Progenitor cell of endocrine pancreas (in vitro differentiated cells): ENCODE results near the gene PLXNA2. TPM values are rescaled to one million over a fixed set of nuclear protein-coding genes. Genes with fewer than 3 reads are reported as not detected.

ENCODE experiments used
- DNase-seq: peaks from one replicate; pipeline ENCODE4 v3.0.0; 2021; ENCODE audit warnings: low spot score; ENCODE audit not compliant: unreplicated experiment
- H3K27ac Mint-ChIP-seq: 2 replicates; pipeline ENCODE4 v1.8.0; 2021; ENCODE audit warnings: mild to moderate bottlenecking, moderate library complexity, mixed read lengths
- H3K27me3 Mint-ChIP-seq: 2 replicates; pipeline ENCODE4 v1.8.0; 2021; ENCODE audit warnings: mixed read lengths
- H3K36me3 Mint-ChIP-seq: 2 replicates; pipeline ENCODE4 v1.8.0; 2022; ENCODE audit warnings: mixed read lengths; ENCODE audit not compliant: insufficient read depth
- H3K4me1 Mint-ChIP-seq: 2 replicates; pipeline ENCODE4 v1.8.0; 2021; ENCODE audit warnings: low read depth, mixed read lengths
- H3K4me3 Mint-ChIP-seq: 2 replicates; pipeline ENCODE4 v1.8.0; 2021; ENCODE audit warnings: low read depth, mild to moderate bottlenecking, moderate library complexity, mixed read lengths
- H3K9me3 Mint-ChIP-seq: 2 replicates; pipeline ENCODE4 v1.8.0; 2021; ENCODE audit warnings: low read depth, mixed read lengths
- CTCF ChIP-seq: fragments of 200-600 bp; sonication (generic); IDR thresholded peaks from one replicate; pipeline ENCODE4 v1.5.0; 2021; ENCODE audit warnings: antibody characterized with exemption, mild to moderate bottlenecking; ENCODE audit not compliant: unreplicated experiment
- total RNA-seq: library from RNA; stranded (reverse); gene quantifications from 2 replicates; pipeline ENCODE4 v1.2.1, GENCODE V29; 2021

Gene PLXNA2
- total RNA-seq, 1 donor from 2014 or later: 34.9 TPM

- H3K27ac Mint-ChIP-seq: no peak overlapping the region
- H3K9me3 Mint-ChIP-seq: no peaks in the 10 kb centered on the region
- no peak for TF ChIP-seq CTCF
- H3K27me3 Mint-ChIP-seq: peaks cover 13% of the 10 kb centered on the region
- DNase-seq: no peak
- peaks cover 2% of the 10 kb centered on the region for H3K36me3 Mint-ChIP-seq
- peaks cover 16% of the 10 kb centered on the region for H3K4me1 Mint-ChIP-seq
- no peak overlapping the region for H3K4me3 Mint-ChIP-seq
These were observed 136.6 kb downstream of the PLXNA2 start for GRCh38 chr1:208107425-208108212.

GRCh38 chr1:208106218-208106617, 138.0 kb downstream of the PLXNA2 start:
- H3K4me1 Mint-ChIP-seq: peaks cover 8% of the 10 kb centered on the region
- TF ChIP-seq CTCF: no peak
- peaks cover 18% of the 10 kb centered on the region for H3K27me3 Mint-ChIP-seq
- H3K4me3 Mint-ChIP-seq: no peak overlapping the region
- peaks cover 4% of the 10 kb centered on the region for H3K36me3 Mint-ChIP-seq
- no peak overlapping the region for H3K27ac Mint-ChIP-seq
- DNase-seq: no peak
- H3K9me3 Mint-ChIP-seq: no peaks in the 10 kb centered on the region

- Mint-ChIP-seq H3K4me3 (no peak overlapping the region), H3K27ac (no peak overlapping the region), H3K9me3 (no peaks in the 10 kb centered on the region), H3K27me3 (peaks cover 19% of the 10 kb centered on the region), H3K36me3 (peaks cover 4% of the 10 kb centered on the region), H3K4me1 (peaks cover 12% of the 10 kb centered on the region)
- TF ChIP-seq CTCF: no peak
- no peak for DNase-seq
These were observed 138.4 kb downstream of the PLXNA2 start for GRCh38 chr1:208105756-208106155.

GRCh38 chr1:208103597-208104513, 140.3 kb downstream of the PLXNA2 start:
- H3K27me3 Mint-ChIP-seq: peaks cover 15% of the 10 kb centered on the region
- TF ChIP-seq CTCF: no peak
- H3K4me3 Mint-ChIP-seq: no peak overlapping the region
- peaks cover 4% of the 10 kb centered on the region for H3K36me3 Mint-ChIP-seq
- H3K27ac Mint-ChIP-seq: no peak overlapping the region
- DNase-seq: no peak
- peaks cover 6% of the 10 kb centered on the region for H3K4me1 Mint-ChIP-seq
- no peaks in the 10 kb centered on the region for H3K9me3 Mint-ChIP-seq

- peaks cover 6% of the 10 kb centered on the region for H3K4me1 Mint-ChIP-seq
- no peak overlapping the region for H3K4me3 Mint-ChIP-seq
- H3K27me3 Mint-ChIP-seq: peaks cover 15% of the 10 kb centered on the region
- TF ChIP-seq CTCF: no peak
- no peaks in the 10 kb centered on the region for H3K9me3 Mint-ChIP-seq
- DNase-seq: no peak
- H3K36me3 Mint-ChIP-seq: peaks cover 4% of the 10 kb centered on the region
- no peak overlapping the region for H3K27ac Mint-ChIP-seq
These were observed 142.3 kb downstream of the PLXNA2 start for GRCh38 chr1:208101661-208102431.
